Nucleus accumbens (tissue), 56 donors: ENCODE measurements around the gene METTL22.

ENCODE experiments used
- DNase-seq, 56 donors: peaks; one replicate each; lab custom pipeline; 2025; lab: John Stamatoyannopoulos, UW

The METTL22 gene

GRCh38 chr16:8590811-8591210 is 30.7 kb upstream of the METTL22 start:
- DNase-seq = no peak

- no peak for DNase-seq
Observed at GRCh38 chr16:8591451-8591850, 30.0 kb upstream of the METTL22 start.

DNA sequence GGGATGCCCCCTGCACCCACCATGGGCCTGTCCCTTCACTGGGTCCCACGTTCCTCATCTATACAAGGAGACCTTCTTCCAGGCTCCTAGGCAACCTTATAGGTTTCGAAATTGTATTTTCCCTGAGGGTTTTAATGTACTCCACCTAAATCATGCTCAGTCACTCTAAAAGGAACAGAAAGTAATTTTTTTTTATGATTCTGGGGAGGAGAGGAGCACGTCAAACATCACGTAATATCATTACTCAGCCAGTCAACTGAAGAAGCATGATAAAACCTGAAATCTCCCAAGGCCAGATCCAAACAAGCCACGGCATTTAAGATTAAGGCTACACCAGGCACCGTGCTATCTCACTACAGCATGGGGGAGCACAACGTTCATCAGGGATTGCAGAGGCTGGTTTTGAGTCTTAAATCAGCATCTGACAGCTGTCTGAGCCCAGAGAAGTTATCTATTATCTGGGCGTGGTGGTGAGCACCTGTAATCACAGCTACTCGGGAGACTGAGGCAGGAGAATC is 27.3 kb upstream of the METTL22 start:
- DNase-seq = no peak

GRCh38 chr16:8595783-8596182 is 25.7 kb upstream of the METTL22 start:
- no peak for DNase-seq

- DNase-seq = no peak
Observed at GRCh38 chr16:8596581-8596980, 24.9 kb upstream of the METTL22 start.

GRCh38 chr16:8600144-8600775 is 21.2 kb upstream of the METTL22 start:
- no peak for DNase-seq

GRCh38 chr16:8605554-8605953 is 15.9 kb upstream of the METTL22 start:
- DNase-seq = no peak

GRCh38 chr16:8607214-8607613 is 14.3 kb upstream of the METTL22 start:
- DNase-seq = no peak

DNA sequence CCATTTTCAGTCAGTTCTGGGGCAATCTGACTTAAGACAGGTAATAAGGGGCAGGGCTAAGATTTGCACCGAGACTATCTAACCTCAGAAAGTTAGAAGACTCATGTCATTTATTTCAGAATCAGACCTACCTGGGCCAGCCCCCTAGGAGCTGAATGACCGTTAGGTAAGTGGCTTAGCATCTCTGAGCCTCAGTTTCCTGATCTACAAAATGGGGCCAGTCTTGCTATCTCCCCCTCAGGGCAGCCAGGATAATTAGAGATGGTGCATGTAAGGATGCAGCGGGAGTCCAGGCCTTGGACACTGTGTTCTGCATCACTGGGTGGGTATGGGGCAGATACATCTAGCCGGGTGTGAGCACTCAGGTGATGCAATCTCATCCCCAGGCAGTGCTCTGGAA is 10.4 kb upstream of the METTL22 start:
- DNase-seq = no peak

GRCh38 chr16:8611886-8612600 is 9.5 kb upstream of the METTL22 start:
- no peak for DNase-seq

GRCh38 chr16:8614435-8615029 is 7.0 kb upstream of the METTL22 start:
- no peak for DNase-seq

DNA sequence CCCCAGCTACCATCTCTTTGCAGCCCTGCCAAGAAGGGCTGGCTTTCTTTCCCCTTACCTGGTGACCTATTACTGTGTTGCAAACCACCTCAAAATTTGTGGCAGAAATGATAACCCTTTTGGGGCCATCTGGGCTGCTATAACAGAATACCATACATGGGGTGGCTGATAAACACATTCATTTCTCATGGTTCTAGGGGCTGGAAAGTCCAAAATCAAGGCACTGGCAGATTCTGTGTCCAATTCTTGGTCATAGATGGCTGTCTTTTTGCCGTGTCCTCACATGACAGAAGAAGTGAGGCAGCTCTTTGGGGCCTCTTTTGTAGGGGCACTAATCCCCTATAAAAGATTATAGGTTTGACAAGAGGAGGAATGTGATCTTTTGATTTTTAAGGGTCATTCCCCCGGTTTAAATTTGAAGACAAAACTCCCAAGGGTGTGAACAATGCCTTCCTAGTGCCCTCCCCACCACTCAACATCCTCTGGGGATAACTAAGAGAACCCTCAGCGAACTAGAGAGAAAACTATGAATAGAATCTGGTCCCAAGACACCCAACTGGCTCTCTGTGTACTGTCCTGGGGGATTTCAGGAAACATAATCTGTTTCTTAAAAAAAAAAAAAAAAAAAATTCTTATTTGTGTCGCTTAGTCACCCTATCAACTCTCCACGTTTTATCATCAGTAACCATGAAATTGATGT is 1.7 kb upstream of the METTL22 start:
- no peak for DNase-seq

GRCh38 chr16:8620535-8620934 is 963 bp upstream of the METTL22 start:
- no peak for DNase-seq

DNA sequence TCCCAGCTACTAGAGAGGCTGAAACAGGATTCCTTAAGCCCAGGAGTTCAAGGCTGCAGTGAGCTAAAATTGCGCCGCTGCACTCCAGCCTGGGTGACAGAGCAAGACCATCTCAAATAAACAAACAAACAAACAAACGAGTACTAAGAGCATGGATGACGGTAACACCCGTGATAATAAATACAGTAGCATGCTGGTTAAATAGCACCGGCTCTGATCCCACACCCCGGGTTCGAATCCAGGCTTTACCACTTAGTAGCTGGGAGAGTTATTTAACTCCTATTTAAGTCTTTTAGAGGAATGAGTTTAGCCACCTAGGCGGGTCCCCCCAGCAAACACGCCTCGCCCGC is 301 bp upstream of the METTL22 start:
- no peak for DNase-seq

GRCh38 chr16:8622315-8622656 is 788 bp downstream of the METTL22 start:
- no peak for DNase-seq

GRCh38 chr16:8623634-8624033 is 2.1 kb downstream of the METTL22 start:
- no peak for DNase-seq

DNA sequence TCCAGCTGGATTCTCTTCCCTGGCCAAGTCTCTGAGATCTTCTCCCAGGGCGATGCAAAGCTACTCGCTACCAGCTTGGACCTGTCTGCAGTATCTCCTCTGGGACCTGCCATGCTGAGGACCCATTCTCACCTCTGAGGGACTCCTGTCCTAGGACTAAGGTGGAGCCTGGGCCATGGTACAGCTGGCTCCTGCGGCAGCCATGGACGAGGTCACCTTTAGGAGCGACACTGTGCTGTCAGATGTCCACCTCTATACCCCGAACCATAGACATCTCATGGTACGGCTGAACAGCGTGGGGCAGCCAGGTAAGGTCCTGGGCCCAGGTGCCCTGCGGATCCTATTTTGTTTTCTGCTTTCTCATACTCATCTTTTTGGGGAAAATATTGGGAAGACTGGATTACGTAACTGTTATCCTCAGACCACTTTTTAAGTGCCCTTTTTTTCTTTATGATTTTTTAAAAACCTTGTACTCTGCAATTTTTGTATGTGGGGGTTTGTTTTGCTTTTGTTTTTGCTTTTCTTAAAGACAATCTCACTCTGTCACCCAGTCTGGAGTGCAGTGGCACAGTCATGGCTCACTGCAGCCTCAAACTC is 4.1 kb downstream of the METTL22 start:
- no peak for DNase-seq

DNA sequence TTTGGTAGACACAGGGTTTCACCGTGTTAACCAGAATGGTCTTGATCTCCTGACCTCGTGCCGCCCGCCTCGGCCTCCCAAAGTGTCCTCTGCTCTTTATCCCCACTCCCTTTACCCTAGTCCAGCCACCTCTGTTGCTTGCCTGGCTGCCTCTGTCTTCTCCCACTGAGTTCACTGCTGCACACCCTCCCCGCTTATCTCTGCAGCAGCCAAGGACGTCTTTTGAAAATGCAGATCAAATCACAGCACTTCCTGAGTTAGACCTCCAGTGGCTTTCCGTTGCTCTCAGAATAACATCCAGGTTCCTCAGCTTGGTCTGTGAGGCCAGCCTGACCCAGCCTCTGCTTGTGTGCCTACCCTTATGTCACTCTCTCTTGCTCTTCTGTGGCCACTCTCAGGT is 5.4 kb downstream of the METTL22 start:
- DNase-seq = no peak

GRCh38 chr16:8627456-8627855 is 6.0 kb downstream of the METTL22 start:
- no peak for DNase-seq

DNA sequence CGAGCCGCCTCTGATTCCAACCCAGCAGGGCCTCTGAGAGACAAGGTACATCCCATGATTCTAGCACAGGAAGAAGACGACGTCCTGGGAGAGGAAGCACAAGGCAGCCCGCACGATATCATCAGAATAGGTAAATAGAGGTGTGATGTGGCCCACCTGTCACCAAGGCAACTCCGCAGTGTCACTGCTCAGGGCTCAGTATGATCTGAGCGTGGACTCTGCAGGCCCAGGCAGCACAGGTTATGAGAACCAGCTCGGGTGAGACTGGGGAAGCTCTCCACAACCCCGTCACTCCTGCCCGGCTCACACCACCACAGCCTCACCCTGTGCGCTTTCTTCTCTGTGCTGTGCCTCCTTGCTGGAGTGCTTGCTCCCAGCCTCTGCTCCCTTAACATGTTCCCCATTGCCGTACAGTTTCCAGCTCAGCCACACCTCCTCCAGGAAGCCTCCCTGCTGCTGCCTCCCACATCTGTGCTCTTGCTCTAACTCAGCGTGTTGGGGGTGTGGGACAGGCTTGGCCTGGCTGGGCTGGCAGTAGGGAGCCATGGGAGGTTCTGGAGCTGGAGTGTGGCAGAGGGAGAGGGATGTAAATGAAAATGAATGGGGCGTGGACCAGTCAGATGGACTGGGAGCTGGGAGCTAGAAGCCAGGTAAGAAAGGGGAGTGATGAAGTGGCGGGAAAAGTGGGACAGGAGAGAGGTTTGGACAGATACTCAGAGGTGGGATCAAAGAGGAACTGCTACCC is 7.7 kb downstream of the METTL22 start:
- DNase-seq = no peak
